Measurements from ENCODE around the gene MED13L.

GRCh38 chr12:116138781-116139180 is 138.7 kb downstream of the MED13L start:
- TF ChIP-seq, protein P1, sequence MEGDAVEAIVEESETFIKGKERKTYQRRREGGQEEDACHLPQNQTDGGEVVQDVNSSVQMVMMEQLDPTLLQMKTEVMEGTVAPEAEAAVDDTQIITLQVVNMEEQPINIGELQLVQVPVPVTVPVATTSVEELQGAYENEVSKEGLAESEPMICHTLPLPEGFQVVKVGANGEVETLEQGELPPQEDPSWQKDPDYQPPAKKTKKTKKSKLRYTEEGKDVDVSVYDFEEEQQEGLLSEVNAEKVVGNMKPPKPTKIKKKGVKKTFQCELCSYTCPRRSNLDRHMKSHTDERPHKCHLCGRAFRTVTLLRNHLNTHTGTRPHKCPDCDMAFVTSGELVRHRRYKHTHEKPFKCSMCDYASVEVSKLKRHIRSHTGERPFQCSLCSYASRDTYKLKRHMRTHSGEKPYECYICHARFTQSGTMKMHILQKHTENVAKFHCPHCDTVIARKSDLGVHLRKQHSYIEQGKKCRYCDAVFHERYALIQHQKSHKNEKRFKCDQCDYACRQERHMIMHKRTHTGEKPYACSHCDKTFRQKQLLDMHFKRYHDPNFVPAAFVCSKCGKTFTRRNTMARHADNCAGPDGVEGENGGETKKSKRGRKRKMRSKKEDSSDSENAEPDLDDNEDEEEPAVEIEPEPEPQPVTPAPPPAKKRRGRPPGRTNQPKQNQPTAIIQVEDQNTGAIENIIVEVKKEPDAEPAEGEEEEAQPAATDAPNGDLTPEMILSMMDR (IDR thresholded peaks at IDR 0.05; ENCODE audit: borderline replicate concordance, extremely low read depth, low read length, poor library complexity, severe bottlenecking), result no peak
- no peak for TF ChIP-seq EZH2 (IDR thresholded peaks at IDR 0.05; ENCODE audit: borderline replicate concordance, low read depth, low read length, severe bottlenecking)

Measured in DND-41 (cell line).